ENCODE measurements around the gene IL18RAP. TPM values are rescaled to one million over a fixed set of nuclear protein-coding genes. Genes with fewer than 3 reads are reported as not detected.

Gene IL18RAP
- total RNA-seq, 1 experiment from 2014 or later, result not detected

- Mint-ChIP-seq H3K9me3 (peaks cover 57% of the 10 kb centered on the region), H3K27ac (no peak overlapping the region), H3K4me1 (no peaks in the 10 kb centered on the region), H3K4me3 (no peak overlapping the region), H3K36me3 (peaks cover 34% of the 10 kb centered on the region), H3K27me3 (ENCODE audit: low read depth) (no peaks in the 10 kb centered on the region)
- ATAC-seq (no peak), DNase-seq (ENCODE audit: low spot score) (no peak)
- no peak for TF ChIP-seq ATF1 (CRISPR knock-in tag; IDR thresholded peaks at IDR 0.05)
- TF ChIP-seq IRF1 (CRISPR knock-in tag; IDR thresholded peaks at IDR 0.05), result no peak
- no peak for TF ChIP-seq ZNF425 (CRISPR knock-in tag; conservative IDR thresholded peaks at IDR 0.05)
- no peak for TF ChIP-seq ZNF512 (CRISPR knock-in tag; IDR thresholded peaks at IDR 0.05; ENCODE audit: borderline replicate concordance)
- no peak for TF ChIP-seq ARID4B (CRISPR knock-in tag; IDR thresholded peaks at IDR 0.05; ENCODE audit: borderline replicate concordance)
- TF ChIP-seq MLX (CRISPR knock-in tag; IDR thresholded peaks at IDR 0.05), result no peak
- TF ChIP-seq NFYB (CRISPR knock-in tag; conservative IDR thresholded peaks at IDR 0.05; ENCODE audit: low read depth), result no peak
- TF ChIP-seq ZNF232 (CRISPR knock-in tag; IDR thresholded peaks at IDR 0.05), result no peak
- no peak for TF ChIP-seq E2F1 (CRISPR knock-in tag; IDR thresholded peaks at IDR 0.05)
- no peak for TF ChIP-seq KAT7 (CRISPR knock-in tag; IDR thresholded peaks at IDR 0.05; ENCODE audit: borderline replicate concordance)
- no peak for TF ChIP-seq OVOL2 (CRISPR knock-in tag; IDR thresholded peaks at IDR 0.05; ENCODE audit: borderline replicate concordance)
- no peak for TF ChIP-seq CREB1 (CRISPR knock-in tag; IDR thresholded peaks at IDR 0.05)
- TF ChIP-seq ATF2 (CRISPR knock-in tag; IDR thresholded peaks at IDR 0.05; ENCODE audit: borderline replicate concordance, low read depth), result no peak
- no peak for TF ChIP-seq NR1H2 (CRISPR knock-in tag; IDR thresholded peaks at IDR 0.05)
- no peak for TF ChIP-seq AR (CRISPR knock-in tag; IDR thresholded peaks at IDR 0.05)
- TF ChIP-seq USF1 (CRISPR knock-in tag; IDR thresholded peaks at IDR 0.05), result no peak
- no peak for TF ChIP-seq CDX4 (CRISPR knock-in tag; IDR thresholded peaks at IDR 0.05; ENCODE audit: borderline replicate concordance)
- no peak for TF ChIP-seq RORB (CRISPR knock-in tag; IDR thresholded peaks at IDR 0.05)
- ChIA-PET CTCF (no interaction called here), POLR2A (no interaction called here)
Observed at GRCh38 chr2:102385522-102385921, 37.4 kb upstream of the IL18RAP start.

Measured in WTC11 (cell line).